Natural killer cell treated with Interleukin-12 subunit alpha and Interleukin-12 subunit beta and Interleukin-15 and Interleukin-18, amount 100 ng/mL, for 72 hours (primary cell): ENCODE data around the gene DOCK2. TPM values are rescaled to one million over a fixed set of nuclear protein-coding genes. Genes with fewer than 3 reads are reported as not detected.
A peak's percentile ranks its signal among the peaks of the same experiment; 100 is the strongest.
"Not testable (repeated sequence)": the region's sequence is repeated elsewhere in the genome, so short reads cannot be mapped to it uniquely, and the experiment has no call there.

Experiments used
- ATAC-seq, 2 donors: fragments of 150-1000 bp; cut with Tn5 transposase in 1 of 2; sonication (Bioruptor Pico), chemical (Tn5 transposase) in 1 of 2; 2 replicates each; pipeline ENCODE4 v1.10.0; 2021
- DNase-seq: peaks from one replicate; pipeline ENCODE4 v3.0.0; 2022; ENCODE audit warnings: low spot score
- H3K27ac Mint-ChIP-seq, 2 donors: 1 replicate in 1 of 2; 2 replicates in 1 of 2; pipeline ENCODE4 v1.8.0; 2022; ENCODE audit warnings: mixed read lengths in 2 of 2, mild to moderate bottlenecking in 1 of 2, moderate library complexity in 1 of 2
- H3K27me3 Mint-ChIP-seq, 2 donors: 1 replicate in 1 of 2; 2 replicates in 1 of 2; pipeline ENCODE4 v1.8.0; 2022; ENCODE audit warnings: mixed read lengths in 2 of 2
- H3K36me3 Mint-ChIP-seq: one replicate; pipeline ENCODE4 v1.8.0; 2022; ENCODE audit warnings: mixed read lengths
- H3K4me1 Mint-ChIP-seq, 2 donors: 1 replicate in 1 of 2; 2 replicates in 1 of 2; pipeline ENCODE4 v1.8.0; 2022; ENCODE audit warnings: low read depth in 2 of 2, mixed read lengths in 2 of 2, mild to moderate bottlenecking in 1 of 2
- H3K4me3 Mint-ChIP-seq: one replicate; pipeline ENCODE4 v1.8.0; 2022; ENCODE audit warnings: mixed read lengths
- H3K9me3 Mint-ChIP-seq: 2 replicates; pipeline ENCODE4 v1.8.0; 2022; ENCODE audit warnings: mixed read lengths
- total RNA-seq, 2 donors: library from RNA; stranded (reverse); gene quantifications; one replicate each; pipeline ENCODE4 v1.2.3, GENCODE V29; 2022

DOCK2 gene
- total RNA-seq, 2 donors from 2014 or later: 461 to 526 TPM

DNA sequence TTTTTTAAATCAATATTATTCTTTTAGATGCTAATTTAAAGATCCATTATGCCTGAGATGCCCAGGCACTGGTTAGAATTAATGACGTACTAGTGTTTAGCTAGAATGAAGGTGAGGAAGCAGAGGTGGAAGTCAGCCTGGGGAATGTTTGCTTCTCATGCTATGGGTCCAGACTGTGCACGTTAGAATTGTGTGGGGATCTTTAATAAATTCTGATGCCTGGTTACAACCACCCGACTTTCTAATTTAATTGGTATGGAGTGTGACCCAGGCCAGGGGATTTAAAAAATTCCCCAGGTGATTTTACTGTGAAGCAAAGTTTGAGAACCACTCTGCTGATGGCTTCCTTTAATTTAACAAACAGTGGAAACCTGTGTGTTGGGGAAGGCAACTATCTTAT, 111.1 kb downstream of the DOCK2 start:
- H3K9me3 Mint-ChIP-seq: no peaks in the 10 kb centered on the region
- ATAC-seq (no peak), DNase-seq (no peak)
- H3K4me1 Mint-ChIP-seq: peaks cover 31 to 36% of the 10 kb centered on the region in 2 donors
- H3K27me3 Mint-ChIP-seq: no peaks in the 10 kb centered on the region
- peaks cover 44% of the 10 kb centered on the region for H3K36me3 Mint-ChIP-seq
- no peak overlapping the region for H3K4me3 Mint-ChIP-seq
- H3K27ac Mint-ChIP-seq: no peak overlapping the region

DNA sequence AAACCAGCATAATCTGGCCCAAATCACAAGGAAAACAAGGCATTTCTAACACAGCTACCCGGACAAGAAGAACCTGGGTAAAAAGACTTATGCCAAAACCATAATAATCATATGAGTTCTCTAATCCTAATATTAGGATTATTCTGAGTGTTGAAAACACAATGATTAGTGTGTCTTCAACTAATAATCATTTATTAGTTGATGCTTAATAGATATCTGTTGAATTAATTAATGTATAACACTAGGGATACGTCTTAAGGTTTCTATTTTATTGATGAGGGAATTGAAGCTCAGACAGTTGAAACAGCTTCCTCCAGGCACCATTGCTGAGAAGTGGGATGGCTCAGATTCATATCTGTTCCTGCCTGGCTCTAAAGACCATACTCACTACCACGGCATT, 112.2 kb downstream of the DOCK2 start:
- Mint-ChIP-seq H3K27ac (peak overlapping the region in 1 of 2 donors; percentile 4), H3K4me3 (no peak overlapping the region), H3K9me3 (no peaks in the 10 kb centered on the region), H3K4me1 (peaks cover 32 to 35% of the 10 kb centered on the region in 2 donors), H3K36me3 (peaks cover 44% of the 10 kb centered on the region), H3K27me3 (no peaks in the 10 kb centered on the region)
- no peak for ATAC-seq
- no peak for DNase-seq

DNA sequence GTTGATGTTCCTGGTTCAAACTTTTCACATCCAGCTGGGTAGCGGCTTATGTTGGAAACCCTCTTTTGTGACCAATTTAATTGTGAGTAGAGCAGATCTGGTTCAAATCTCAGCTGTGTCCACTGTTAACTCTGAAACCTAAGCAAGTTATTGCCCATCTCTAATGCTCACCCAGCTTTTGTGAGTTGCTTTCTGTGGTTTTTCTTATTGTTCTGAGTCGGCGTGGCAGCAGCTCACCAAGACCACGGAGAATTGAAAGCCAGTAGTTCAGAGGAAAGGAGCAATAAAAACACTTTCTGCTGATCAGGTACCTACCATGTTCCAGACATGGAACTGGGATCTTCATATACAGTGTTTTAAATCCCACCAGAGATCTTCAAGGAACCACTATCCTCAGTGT, 114.4 kb downstream of the DOCK2 start:
- Mint-ChIP-seq H3K4me1 (peaks cover 16 to 20% of the 10 kb centered on the region in 2 donors), H3K27me3 (no peaks in the 10 kb centered on the region), H3K27ac (no peak overlapping the region), H3K4me3 (no peak overlapping the region), H3K9me3 (no peaks in the 10 kb centered on the region), H3K36me3 (peaks cover 36% of the 10 kb centered on the region)
- ATAC-seq: no peak
- DNase-seq: no peak

DNA sequence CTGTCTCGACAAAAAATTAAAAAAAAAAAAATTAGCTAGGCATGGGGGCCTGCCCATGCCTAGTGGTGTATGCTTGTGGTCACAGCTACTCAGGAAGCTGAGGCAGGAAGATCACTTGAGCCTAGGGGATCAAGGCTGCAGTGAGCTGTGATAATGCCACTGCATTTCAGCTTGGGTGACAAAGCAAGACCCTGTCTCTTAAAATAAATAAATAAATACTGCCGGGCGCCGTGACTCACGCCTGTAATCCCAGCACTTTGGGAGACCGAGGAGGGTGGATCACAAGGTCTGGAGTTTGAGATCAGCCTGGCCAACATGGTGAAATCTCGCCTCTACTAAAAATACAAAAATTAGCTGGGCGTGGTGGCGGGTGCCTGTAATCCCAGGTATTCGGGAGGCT, 115.5 kb downstream of the DOCK2 start:
- not testable (repeated sequence) for H3K9me3 Mint-ChIP-seq, H3K4me3 Mint-ChIP-seq, ATAC-seq, H3K27me3 Mint-ChIP-seq, H3K27ac Mint-ChIP-seq, DNase-seq
- H3K4me1 Mint-ChIP-seq: peaks cover 16 to 21% of the 10 kb centered on the region in 2 donors
- peaks cover 36% of the 10 kb centered on the region for H3K36me3 Mint-ChIP-seq

DNA sequence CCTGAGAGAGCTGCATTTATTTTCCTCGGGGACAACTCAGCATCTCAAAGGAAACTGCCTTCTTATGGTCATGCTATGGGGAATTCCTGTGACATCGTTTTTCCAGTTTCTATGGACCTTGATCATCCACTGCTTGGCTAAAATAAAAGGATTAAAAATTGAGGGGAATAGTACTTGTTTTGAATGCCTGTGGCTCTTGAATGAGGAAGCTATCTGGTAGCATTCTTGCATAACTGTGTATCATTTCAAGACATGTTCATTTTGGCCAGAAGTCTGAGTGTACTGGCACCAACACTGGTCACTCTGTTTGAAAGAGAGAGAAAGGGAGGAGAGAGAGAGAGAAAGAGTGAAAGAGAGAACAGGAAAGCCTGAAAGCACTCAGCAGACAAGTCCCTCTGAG, 116.7 kb downstream of the DOCK2 start:
- no peak for DNase-seq
- Mint-ChIP-seq H3K4me3 (no peak overlapping the region), H3K9me3 (no peaks in the 10 kb centered on the region), H3K4me1 (peaks cover 16 to 21% of the 10 kb centered on the region in 2 donors), H3K27ac (no peak overlapping the region), H3K27me3 (no peaks in the 10 kb centered on the region), H3K36me3 (peaks cover 32% of the 10 kb centered on the region)
- no peak for ATAC-seq

DNA sequence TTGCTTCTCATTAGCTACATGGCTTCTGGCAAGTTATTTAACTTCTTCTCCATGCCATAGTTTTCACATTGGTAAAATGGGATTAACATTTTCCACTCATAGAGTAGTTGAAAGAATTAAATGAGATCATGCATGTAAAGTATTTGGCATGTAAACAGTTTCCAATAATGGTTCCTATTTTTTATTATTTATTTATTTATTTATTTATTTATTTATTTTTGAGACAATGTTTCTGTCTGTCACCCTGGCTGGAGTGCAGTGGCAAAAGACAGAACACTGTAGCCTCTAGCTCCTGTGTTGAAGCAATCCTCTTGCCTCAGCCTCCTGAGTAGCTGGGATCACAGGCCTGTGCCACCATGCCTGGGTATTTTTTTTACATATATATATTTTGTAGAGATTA, 117.7 kb downstream of the DOCK2 start:
- no peak overlapping the region for H3K27ac Mint-ChIP-seq
- H3K9me3 Mint-ChIP-seq: no peaks in the 10 kb centered on the region
- no peaks in the 10 kb centered on the region for H3K27me3 Mint-ChIP-seq
- H3K4me3 Mint-ChIP-seq: no peak overlapping the region
- peaks cover 15 to 24% of the 10 kb centered on the region in 2 donors for H3K4me1 Mint-ChIP-seq
- ATAC-seq: no peak
- DNase-seq: no peak
- peaks cover 27% of the 10 kb centered on the region for H3K36me3 Mint-ChIP-seq

DNA sequence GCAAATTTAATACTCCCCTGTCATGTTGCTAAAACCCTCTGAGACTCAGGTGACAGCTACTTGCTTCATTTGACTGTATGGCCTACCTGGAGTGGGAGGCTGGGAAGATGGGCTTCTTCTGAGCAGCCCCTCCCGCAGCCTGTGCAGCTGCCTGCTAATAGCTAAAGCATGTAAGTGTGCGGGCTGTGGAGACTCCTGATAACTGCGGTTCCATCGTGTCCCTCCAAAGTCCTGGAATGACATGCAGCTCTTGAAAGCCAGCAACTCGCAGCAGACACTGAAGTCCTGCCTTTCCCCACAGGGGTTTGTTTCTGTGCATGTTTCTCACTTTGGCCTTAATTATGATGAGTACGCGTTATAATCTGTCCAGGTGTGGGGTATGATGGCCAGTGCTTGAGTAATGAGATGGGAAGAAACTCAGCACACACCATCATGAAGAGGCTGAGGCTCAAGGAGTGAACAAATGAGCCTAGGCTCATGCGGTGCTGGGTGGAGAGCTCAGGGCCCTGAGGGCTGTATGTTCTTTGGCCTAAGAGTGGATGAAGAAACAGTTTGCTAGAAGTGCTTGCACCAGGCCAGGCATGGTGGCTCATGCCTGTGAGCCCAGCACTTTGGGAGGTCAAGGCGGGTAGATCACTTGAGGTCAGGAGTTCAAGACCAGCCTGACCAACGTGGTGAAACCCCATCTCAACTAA, 119.1 kb downstream of the DOCK2 start:
- no peak for DNase-seq
- Mint-ChIP-seq H3K27me3 (no peaks in the 10 kb centered on the region), H3K4me1 (peaks cover 11 to 17% of the 10 kb centered on the region in 2 donors), H3K36me3 (peaks cover 15% of the 10 kb centered on the region), H3K27ac (no peak overlapping the region), H3K4me3 (no peak overlapping the region), H3K9me3 (no peaks in the 10 kb centered on the region)
- peak in 1 of 2 donors; percentile 38 for ATAC-seq

DNA sequence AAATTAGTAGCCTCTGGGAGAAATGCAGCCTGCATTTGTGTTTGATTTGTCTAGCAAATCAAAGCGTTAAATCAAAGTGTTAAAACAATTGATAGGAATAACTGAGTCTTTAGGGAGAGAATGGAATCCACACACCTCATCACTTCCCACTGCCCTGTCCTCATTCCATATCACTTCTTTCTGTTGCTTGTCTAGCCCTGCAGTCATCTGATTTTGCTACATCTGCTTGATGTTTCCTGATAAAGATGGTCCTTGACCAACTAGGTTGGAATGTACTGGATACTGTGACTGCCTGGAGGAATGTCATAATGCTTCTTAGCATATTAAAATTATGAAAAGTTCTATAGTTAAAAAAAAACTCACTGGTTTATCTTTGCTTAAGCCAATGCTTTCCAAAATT, 119.9 kb downstream of the DOCK2 start:
- Mint-ChIP-seq H3K9me3 (no peaks in the 10 kb centered on the region), H3K36me3 (peaks cover 12% of the 10 kb centered on the region), H3K27me3 (no peaks in the 10 kb centered on the region), H3K4me3 (no peak overlapping the region), H3K4me1 (peaks cover 4 to 12% of the 10 kb centered on the region in 2 donors), H3K27ac (no peak overlapping the region)
- no peak for DNase-seq
- no peak for ATAC-seq

DNA sequence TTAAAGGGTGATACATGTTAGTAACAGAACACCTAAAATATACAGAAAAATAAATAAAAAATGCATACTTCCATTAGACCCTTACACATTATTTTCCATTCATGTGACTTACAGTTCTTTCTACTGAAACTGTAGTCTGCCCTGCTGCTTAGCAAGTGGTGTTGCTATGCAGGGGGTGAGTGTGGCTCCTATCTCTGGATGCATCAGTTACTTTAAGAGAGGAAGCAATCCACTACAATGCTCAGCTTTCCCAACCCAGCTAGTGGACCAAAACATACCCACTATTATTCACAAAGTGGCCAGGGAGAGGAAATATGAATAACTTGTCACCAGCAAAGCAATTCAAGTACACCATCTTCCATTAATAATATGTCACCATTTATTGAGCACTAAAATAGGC, 121.8 kb downstream of the DOCK2 start:
- H3K27ac Mint-ChIP-seq: no peak overlapping the region
- no peaks in the 10 kb centered on the region for H3K27me3 Mint-ChIP-seq
- H3K36me3 Mint-ChIP-seq: peaks cover 9% of the 10 kb centered on the region
- DNase-seq: no peak
- no peak overlapping the region for H3K4me3 Mint-ChIP-seq
- H3K9me3 Mint-ChIP-seq: no peaks in the 10 kb centered on the region
- peaks cover 9 to 12% of the 10 kb centered on the region in 2 donors for H3K4me1 Mint-ChIP-seq
- no peak for ATAC-seq

DNA sequence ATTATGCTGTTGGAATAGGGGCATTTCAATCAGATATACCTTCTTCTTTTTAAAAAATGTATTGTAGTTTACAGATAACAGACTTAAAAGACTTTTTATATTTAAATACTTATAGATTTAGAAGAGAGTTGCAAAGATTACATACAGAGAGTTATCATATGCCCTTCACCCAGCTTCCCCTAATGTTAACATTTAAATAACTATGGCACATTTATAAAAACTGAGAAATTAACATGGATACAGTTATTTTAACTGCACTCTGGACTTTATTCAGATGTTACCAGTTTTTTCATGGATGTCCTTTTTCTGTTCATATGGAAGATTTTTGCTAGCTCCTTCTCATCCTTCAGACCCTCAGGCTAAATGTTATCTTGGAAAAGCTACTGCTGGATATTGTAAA, 123.2 kb downstream of the DOCK2 start:
- H3K27me3 Mint-ChIP-seq: no peaks in the 10 kb centered on the region
- H3K27ac Mint-ChIP-seq: no peak overlapping the region
- no peak overlapping the region for H3K4me3 Mint-ChIP-seq
- no peaks in the 10 kb centered on the region for H3K9me3 Mint-ChIP-seq
- DNase-seq (no peak), ATAC-seq (no peak)
- H3K4me1 Mint-ChIP-seq: peaks cover 8 to 12% of the 10 kb centered on the region in 2 donors
- H3K36me3 Mint-ChIP-seq: peaks cover 20% of the 10 kb centered on the region

DNA sequence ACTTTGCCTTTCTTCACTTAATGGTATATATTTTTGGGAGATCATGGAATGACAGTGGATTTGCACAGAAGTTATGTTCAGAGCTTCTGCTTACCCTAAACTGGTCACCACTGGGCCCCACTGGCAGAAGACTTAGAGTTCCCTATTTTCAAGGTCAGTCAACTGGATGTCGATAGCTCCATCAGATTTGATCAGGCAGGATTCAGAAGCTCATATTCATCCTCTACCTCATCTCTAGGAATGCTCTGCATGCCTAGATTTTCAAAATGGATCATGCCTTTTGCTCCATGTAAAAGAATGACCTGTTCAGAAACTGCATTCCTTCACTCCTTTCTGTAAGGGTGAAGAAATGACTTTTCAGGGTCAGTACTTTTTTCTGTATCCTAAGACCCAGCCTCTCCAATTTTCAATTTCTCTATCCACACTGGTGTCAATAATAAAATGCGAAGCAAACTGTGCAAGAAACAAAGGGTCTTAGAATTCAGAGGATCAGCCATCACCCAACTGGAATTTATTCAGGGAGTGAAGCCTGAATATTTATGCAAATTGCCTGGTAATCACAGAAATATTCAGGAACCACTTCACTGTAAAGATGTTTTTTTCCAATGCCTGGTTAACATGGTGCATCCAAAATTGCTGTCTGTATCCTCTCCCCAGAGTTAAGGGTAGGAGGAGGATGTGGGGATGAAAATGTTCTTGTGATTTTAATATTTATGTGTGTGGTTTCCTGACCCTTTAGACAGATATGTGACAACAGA, 125.4 kb downstream of the DOCK2 start:
- peaks cover 13% of the 10 kb centered on the region in 2 donors for H3K4me1 Mint-ChIP-seq
- no peak overlapping the region for H3K4me3 Mint-ChIP-seq
- H3K27ac Mint-ChIP-seq: no peak overlapping the region
- H3K9me3 Mint-ChIP-seq: no peaks in the 10 kb centered on the region
- H3K27me3 Mint-ChIP-seq: no peaks in the 10 kb centered on the region
- H3K36me3 Mint-ChIP-seq: peaks cover 39% of the 10 kb centered on the region
- DNase-seq (no peak), ATAC-seq (no peak)

DNA sequence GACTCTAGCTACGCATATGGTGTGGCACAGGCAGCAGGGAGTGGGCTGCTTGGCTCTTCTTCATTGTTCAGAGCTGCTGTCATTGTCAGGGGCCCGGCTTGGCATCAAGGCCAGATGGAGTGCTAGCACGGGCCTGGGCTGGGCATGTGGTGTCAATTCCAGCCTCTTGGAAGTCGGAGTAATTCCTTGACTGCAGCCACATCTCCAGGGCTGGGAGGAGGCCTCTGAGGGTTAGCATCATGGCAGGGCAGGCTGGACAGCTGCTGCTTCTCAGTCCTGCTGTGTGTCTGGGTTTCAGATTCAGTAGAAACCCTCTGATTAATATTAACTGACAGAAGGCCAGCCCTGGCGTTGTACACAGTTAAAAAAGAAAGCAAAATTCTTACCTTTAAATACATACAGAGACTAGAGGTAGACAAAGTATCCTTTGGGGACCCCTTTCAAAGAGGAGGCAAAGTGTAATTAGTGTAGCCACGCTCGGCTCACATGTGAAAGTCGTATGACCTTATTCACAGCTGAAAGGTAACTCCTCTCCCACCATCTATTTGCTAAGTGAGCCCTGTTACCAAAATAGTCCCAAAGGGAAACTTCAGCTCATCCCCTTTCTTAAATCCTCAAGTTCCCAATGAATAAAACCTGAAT, 126.4 kb downstream of the DOCK2 start:
- Mint-ChIP-seq H3K4me1 (peaks cover 13 to 16% of the 10 kb centered on the region in 2 donors), H3K27me3 (no peaks in the 10 kb centered on the region), H3K36me3 (peaks cover 39% of the 10 kb centered on the region), H3K4me3 (no peak overlapping the region), H3K27ac (no peak overlapping the region), H3K9me3 (no peaks in the 10 kb centered on the region)
- ATAC-seq: peak in 1 of 2 donors; percentile 46
- DNase-seq: no peak

DNA sequence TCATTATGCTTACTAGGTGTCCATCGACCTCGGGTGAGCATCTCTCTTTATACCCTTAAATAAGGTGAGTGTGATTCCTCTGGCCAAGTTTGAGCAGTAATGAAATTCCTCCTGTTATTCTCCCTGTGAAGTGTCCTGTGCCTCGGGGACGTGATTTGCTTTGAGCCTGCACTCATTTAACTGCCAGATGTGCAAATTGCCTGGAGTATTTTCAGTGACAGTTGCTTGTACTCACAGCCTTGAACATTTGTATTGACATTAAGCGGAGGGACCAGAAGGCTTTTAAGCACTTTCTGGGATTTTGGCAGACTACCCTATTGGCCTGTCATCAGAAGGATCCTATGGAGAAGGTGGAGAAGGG, 126.9 kb downstream of the DOCK2 start:
- H3K27ac Mint-ChIP-seq: no peak overlapping the region
- no peaks in the 10 kb centered on the region for H3K27me3 Mint-ChIP-seq
- no peaks in the 10 kb centered on the region for H3K9me3 Mint-ChIP-seq
- peaks cover 39% of the 10 kb centered on the region for H3K36me3 Mint-ChIP-seq
- H3K4me3 Mint-ChIP-seq: no peak overlapping the region
- ATAC-seq: no peak
- no peak for DNase-seq
- peaks cover 17 to 21% of the 10 kb centered on the region in 2 donors for H3K4me1 Mint-ChIP-seq
